KMS-11 (cell line): ENCODE results near the gene LCN1.

Experiments used
- H2AFZ ChIP-seq: fragments of 200-600 bp; sonication (generic); 2 replicates; pipeline ENCODE4 v1.6.1; 2016; ENCODE audit warnings: antibody characterized with exemption, mixed run types, low read depth
- H3K27ac ChIP-seq: fragments of 200-600 bp; sonication (generic); 2 replicates; pipeline ENCODE4 v1.6.1; 2016; ENCODE audit warnings: mild to moderate bottlenecking, mixed run types
- H3K27me3 ChIP-seq: fragments of 200-600 bp; sonication (generic); 2 replicates; pipeline ENCODE4 v1.6.1; 2017; ENCODE audit warnings: mild to moderate bottlenecking, low read depth, mixed run types, moderate library complexity; ENCODE audit not compliant: insufficient read depth
- H3K36me3 ChIP-seq: fragments of 200-600 bp; sonication (generic); 2 replicates; pipeline ENCODE4 v1.6.1; 2017; ENCODE audit warnings: mild to moderate bottlenecking, mixed run types; ENCODE audit not compliant: insufficient read depth
- H3K4me1 ChIP-seq: fragments of 200-600 bp; sonication (generic); 2 replicates; pipeline ENCODE4 v1.6.1; 2016; ENCODE audit warnings: mild to moderate bottlenecking, low read depth, mixed run types; ENCODE audit not compliant: poor library complexity, severe bottlenecking
- H3K4me2 ChIP-seq: fragments of 200-600 bp; sonication (generic); 2 replicates; pipeline ENCODE4 v1.7.0; 2016; ENCODE audit warnings: mild to moderate bottlenecking, mixed run types
- H3K4me3 ChIP-seq: fragments of 200-600 bp; sonication (generic); IDR thresholded peaks from 2 replicates; pipeline ENCODE4 v1.6.1; 2017; ENCODE audit warnings: low read depth, low read length, mixed read lengths; ENCODE audit not compliant: insufficient read depth
- H3K79me2 ChIP-seq: fragments of 200-600 bp; sonication (generic); 2 replicates; pipeline ENCODE4 v1.6.1; 2016; ENCODE audit warnings: low read depth, mixed run types; ENCODE audit not compliant: insufficient read depth
- H3K9ac ChIP-seq: fragments of 200-600 bp; sonication (generic); 2 replicates; pipeline ENCODE4 v1.6.1; 2016; ENCODE audit warnings: mild to moderate bottlenecking, mixed run types
- H4K20me1 ChIP-seq: fragments of 200-600 bp; sonication (generic); 2 replicates; pipeline ENCODE4 v1.6.1; 2016; ENCODE audit warnings: mild to moderate bottlenecking, mixed run types; ENCODE audit not compliant: insufficient read depth
- CTCF ChIP-seq: fragments of 200-600 bp; sonication (generic); conservative IDR thresholded peaks from 2 replicates; pipeline ENCODE4 v1.6.1; 2017; ENCODE audit warnings: low read depth, mild to moderate bottlenecking, antibody characterized with exemption, low read length, moderate library complexity, mixed read lengths

Gene LCN1

GRCh38 chr9:135515083-135515951, 5.9 kb upstream of the LCN1 start:
- Histone ChIP-seq H3K9ac (no peak overlapping the region), H3K36me3 (no peaks in the 10 kb centered on the region), H4K20me1 (no peaks in the 10 kb centered on the region), H3K27me3 (peaks cover 81% of the 10 kb centered on the region), H3K4me2 (no peak overlapping the region), H3K4me3 (no peak overlapping the region), H3K79me2 (no peaks in the 10 kb centered on the region), H3K27ac (no peak overlapping the region), H2AFZ (no peak overlapping the region), H3K4me1 (no peaks in the 10 kb centered on the region)
- no peak for TF ChIP-seq CTCF

- Histone ChIP-seq H4K20me1 (no peaks in the 10 kb centered on the region), H3K27ac (no peak overlapping the region), H3K36me3 (no peaks in the 10 kb centered on the region), H3K79me2 (no peaks in the 10 kb centered on the region), H3K9ac (no peak overlapping the region), H3K4me1 (no peaks in the 10 kb centered on the region), H3K27me3 (peaks cover 83% of the 10 kb centered on the region), H3K4me3 (no peak overlapping the region), H3K4me2 (no peak overlapping the region), H2AFZ (no peak overlapping the region)
- no peak for TF ChIP-seq CTCF
These were observed 4.9 kb upstream of the LCN1 start for GRCh38 chr9:135516132-135516860.

DNA sequence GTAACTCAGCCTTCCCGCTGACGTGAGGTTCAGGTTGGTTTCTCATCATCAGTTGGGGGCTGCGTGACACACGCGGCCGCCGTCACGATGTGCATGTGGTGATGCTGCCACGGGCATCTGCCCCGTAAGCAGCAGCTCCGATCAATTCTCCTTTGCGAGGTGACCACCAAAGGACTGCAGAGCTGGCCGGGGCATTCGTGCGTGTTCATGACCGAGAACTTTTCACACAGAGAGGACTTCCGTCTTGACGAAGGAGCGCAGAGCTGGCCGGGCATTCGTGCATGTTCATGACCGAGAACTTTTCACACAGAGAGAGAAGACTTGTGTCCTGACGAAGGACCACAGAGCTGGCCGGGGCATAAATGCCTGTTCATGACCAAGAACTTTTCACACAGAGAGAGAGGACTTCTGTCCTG, 3.8 kb upstream of the LCN1 start:
- H3K4me3 ChIP-seq = no peak overlapping the region
- no peak for TF ChIP-seq CTCF
- H3K79me2 ChIP-seq = no peaks in the 10 kb centered on the region
- peaks cover 78% of the 10 kb centered on the region for H3K27me3 ChIP-seq
- no peaks in the 10 kb centered on the region for H4K20me1 ChIP-seq
- no peak overlapping the region for H3K9ac ChIP-seq
- H3K36me3 ChIP-seq = no peaks in the 10 kb centered on the region
- no peak overlapping the region for H2AFZ ChIP-seq
- no peaks in the 10 kb centered on the region for H3K4me1 ChIP-seq
- no peak overlapping the region for H3K4me2 ChIP-seq
- no peak overlapping the region for H3K27ac ChIP-seq

DNA sequence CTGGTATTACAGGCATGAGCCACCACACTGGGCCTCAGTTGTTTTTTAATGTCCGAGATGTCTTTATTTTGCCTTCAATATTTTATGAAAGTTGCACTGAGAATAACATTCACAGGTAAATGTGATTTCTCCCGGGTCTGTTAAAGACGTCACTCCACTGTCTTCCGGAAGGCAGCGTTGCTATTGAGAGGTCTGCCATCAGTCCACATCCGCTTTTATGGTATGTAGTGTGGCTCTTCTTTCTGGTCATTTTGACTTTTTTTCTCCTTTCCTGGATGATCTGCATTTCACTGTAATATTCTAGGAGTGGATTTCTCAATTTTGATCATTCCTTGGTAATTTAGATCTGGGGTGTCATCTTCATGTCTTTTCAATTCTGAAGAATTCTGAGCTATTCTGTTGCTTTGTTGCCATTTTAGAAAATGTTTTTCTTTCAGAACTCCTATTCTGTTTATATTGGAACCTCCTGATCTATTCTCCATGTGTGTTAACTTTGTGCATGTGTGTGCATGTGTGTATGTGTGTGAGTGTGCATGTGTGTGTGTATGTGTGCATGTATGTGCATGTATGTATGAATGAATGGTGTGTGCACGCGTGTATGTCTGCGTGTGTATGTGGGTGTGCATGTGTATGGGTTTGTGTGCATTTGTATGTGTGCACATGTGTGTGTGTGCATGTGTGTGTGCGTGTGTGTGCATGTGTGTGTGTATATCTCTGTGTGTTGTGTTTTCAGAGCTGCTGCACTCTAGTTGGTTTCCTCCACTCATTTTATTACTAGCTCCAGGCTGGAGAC, 1.9 kb upstream of the LCN1 start:
- Histone ChIP-seq H2AFZ (no peak overlapping the region), H3K27me3 (peaks cover 80% of the 10 kb centered on the region), H3K79me2 (no peaks in the 10 kb centered on the region), H4K20me1 (no peaks in the 10 kb centered on the region), H3K4me3 (no peak overlapping the region), H3K4me1 (no peaks in the 10 kb centered on the region), H3K36me3 (no peaks in the 10 kb centered on the region), H3K27ac (no peak overlapping the region), H3K9ac (no peak overlapping the region), H3K4me2 (no peak overlapping the region)
- TF ChIP-seq CTCF = no peak
